Stimulated activated effector memory CD8-positive, alpha-beta T cell treated with anti-CD3 and anti-CD28 coated beads, Interleukin-12 subunit alpha, Interleukin-12 subunit beta, amount 100 ng/mL, for 72 hours (primary cell): ENCODE results near the gene KLRC4.

Source experiments
- ATAC-seq: fragments of 150-1000 bp; cut with Tn5 transposase; 2 replicates; pipeline ENCODE4 v1.10.0; 2021
- DNase-seq, 2 donors: peaks; one replicate each; pipeline ENCODE4 v3.0.0; 2021 to 2022; ENCODE audit warnings: low spot score in 2 of 2
- H3K27ac Mint-ChIP-seq: one replicate; pipeline ENCODE4 v1.8.0; 2022; ENCODE audit warnings: mild to moderate bottlenecking, mixed read lengths
- H3K36me3 Mint-ChIP-seq: one replicate; pipeline ENCODE4 v1.8.0; 2022; ENCODE audit warnings: mild to moderate bottlenecking, mixed read lengths
- H3K4me1 Mint-ChIP-seq: one replicate; pipeline ENCODE4 v1.8.0; 2022; ENCODE audit warnings: mixed read lengths
- H3K4me3 Mint-ChIP-seq: one replicate; pipeline ENCODE4 v1.8.0; 2022; ENCODE audit warnings: mild to moderate bottlenecking, mixed read lengths
- H3K9me3 Mint-ChIP-seq: one replicate; pipeline ENCODE4 v1.8.0; 2022; ENCODE audit warnings: mixed read lengths

The KLRC4 gene

DNA sequence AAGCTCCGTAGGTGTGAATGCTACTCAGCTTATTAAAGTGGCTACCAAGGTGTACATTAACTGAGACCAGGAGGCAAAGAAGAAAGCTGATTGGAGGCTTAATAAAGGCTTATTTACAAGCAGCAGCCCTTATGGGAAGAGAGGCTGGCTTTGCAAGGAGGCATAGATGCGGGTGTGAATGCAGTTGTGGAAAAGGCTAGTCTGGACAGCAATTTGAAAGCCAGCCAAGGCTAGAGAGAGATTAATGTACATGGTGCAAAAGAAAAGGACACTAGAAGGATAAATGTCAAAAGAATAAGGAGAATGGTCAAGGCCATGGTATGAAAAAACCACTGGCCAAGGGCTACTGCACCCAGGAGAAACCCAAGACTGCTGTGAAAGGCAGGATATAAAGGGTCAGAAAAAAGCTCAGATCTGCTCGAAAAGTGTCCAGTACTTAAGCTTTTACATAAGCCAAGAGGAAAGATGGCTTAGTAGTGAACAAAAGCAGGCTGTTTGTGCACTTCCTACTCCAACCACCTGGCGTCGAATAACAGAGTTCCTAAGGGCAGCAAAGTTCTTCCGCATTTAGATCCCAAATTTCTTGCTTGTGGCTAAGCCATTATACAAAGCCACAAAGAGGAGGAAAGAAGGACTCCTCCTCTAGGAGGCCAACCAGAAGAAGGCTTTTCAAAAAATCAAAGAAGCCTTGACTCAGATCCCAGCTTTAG is 43.7 kb downstream of the KLRC4 start:
- Mint-ChIP-seq H3K4me3 (no peak overlapping the region), H3K36me3 (peaks cover 50% of the 10 kb centered on the region), H3K4me1 (peaks cover 40% of the 10 kb centered on the region), H3K27ac (no peak overlapping the region), H3K9me3 (peaks cover 3% of the 10 kb centered on the region)
- ATAC-seq (no peak), DNase-seq (no peak)

DNA sequence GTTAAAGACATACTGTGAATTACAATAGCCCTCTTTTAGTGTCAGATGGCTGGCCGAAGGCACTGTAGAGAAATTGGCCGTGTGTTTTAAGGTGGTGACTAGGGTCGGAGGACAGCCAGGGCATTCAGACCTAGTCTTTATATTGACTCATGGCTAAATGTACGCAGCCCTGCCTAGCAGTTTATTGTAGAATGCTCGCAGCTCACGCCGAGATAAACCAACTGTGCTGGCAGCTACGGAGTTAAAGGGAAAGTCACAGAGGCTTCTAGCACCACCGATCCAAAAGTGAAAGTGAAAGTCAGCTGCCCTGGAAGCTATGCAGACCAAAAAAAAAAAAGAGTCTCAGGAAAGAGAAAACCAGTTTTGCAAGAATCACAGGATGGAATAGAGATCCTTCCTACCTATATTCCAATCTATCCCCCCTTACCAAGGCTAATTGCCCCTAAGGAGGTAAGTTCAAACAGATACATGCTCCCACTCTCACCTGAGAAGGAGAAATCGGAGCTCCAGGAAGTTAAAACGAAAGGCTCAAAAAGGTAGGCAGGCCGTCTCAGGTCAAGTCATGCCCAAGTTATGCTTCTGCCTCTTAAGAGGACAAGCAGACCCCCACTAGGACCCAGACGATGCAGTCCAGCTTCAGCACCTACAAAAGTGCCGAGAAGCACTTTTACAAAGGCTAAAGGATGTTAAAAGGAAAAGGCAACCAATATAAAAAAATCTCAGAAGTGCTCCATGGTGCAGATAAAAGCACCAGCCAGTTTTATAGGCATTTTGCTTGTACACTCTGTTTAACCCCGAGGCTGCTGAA is 44.5 kb downstream of the KLRC4 start:
- peak in 1 of 2 donors; percentile 75 for DNase-seq
- H3K4me3 Mint-ChIP-seq, result no peak overlapping the region
- peaks cover 37% of the 10 kb centered on the region for H3K4me1 Mint-ChIP-seq
- ATAC-seq, result peak; percentile 74
- peaks cover 46% of the 10 kb centered on the region for H3K36me3 Mint-ChIP-seq
- H3K27ac Mint-ChIP-seq, result no peak overlapping the region
- H3K9me3 Mint-ChIP-seq, result peaks cover 3% of the 10 kb centered on the region

DNA sequence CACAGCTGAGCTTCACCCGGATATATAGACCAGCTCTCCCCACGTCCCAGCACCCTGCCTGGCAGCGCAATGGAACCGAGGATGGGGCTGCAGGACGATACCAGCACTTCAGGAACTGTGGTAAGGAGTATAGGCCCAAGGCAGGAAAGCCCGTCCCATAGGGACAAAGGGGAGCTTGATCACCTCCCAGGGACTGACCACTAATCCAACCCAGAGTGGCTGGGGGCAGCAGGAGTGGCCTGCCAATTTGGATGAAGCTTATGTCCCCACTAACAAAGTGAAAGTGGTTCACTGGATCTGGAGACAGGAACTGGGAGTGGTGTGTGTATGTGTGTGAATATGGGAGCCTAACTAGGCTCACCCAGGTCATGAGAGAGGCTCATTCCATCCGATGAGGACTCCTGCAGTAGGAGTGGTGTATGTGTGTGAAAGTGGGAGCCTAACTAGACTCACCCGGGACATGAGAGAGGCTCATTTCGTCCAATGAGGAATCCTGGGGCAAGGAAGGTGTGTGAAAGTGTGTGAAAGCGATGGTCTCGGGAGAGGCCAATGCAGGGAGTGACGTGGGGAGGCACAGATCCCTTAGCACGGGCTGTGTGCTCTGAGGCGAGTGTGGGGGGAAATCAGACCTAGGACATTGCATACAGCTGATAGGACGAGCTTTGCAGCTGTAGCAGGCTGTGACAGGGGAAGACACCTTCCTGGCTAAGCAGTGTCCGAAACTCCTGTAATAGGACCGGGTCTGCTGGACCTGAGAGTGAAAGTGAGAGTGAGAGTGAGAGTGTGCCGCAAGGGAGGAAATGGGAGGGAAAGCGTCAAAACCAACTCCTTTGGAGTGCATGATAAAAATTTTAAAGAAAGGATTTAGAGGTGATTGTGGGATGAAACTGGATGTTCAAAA is 45.4 kb downstream of the KLRC4 start:
- Mint-ChIP-seq H3K27ac (no peak overlapping the region), H3K4me1 (peaks cover 31% of the 10 kb centered on the region), H3K9me3 (peaks cover 3% of the 10 kb centered on the region), H3K4me3 (no peak overlapping the region), H3K36me3 (peaks cover 37% of the 10 kb centered on the region)
- peak; percentile 71 for ATAC-seq
- DNase-seq, result peak in 1 of 2 donors; percentile 73

DNA sequence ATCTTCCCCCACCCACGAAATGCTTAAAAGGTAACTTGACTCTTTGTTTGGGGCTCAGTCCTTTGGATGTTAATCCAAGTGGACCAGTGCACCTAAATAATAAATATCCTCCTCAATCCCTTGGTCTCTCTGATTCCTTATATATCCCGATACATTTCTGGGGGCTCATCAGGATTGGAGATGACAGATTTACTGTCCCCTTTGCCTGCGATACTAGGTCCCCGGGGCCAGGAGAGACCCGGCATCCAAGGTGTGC is 46.0 kb downstream of the KLRC4 start:
- H3K27ac Mint-ChIP-seq, result no peak overlapping the region
- peaks cover 26% of the 10 kb centered on the region for H3K4me1 Mint-ChIP-seq
- H3K36me3 Mint-ChIP-seq, result peaks cover 32% of the 10 kb centered on the region

GRCh38 chr12:10362828-10363657 is 46.5 kb downstream of the KLRC4 start:
- peaks cover 20% of the 10 kb centered on the region for H3K4me1 Mint-ChIP-seq
- H3K27ac Mint-ChIP-seq, result no peak overlapping the region
- no peak for ATAC-seq
- peaks cover 1% of the 10 kb centered on the region for H3K9me3 Mint-ChIP-seq
- no peak for DNase-seq
- peaks cover 26% of the 10 kb centered on the region for H3K36me3 Mint-ChIP-seq
- H3K4me3 Mint-ChIP-seq, result no peak overlapping the region

More for the DNA sequence above, 46.0 kb downstream of the KLRC4 start:
- peaks cover 3% of the 10 kb centered on the region for H3K9me3 Mint-ChIP-seq
- no peak overlapping the region for H3K4me3 Mint-ChIP-seq
- ATAC-seq (no peak), DNase-seq (no peak)

GRCh38 chr12:10362325-10362724 is 47.2 kb downstream of the KLRC4 start:
- no peak for ATAC-seq
- no peaks in the 10 kb centered on the region for H3K9me3 Mint-ChIP-seq
- no peak overlapping the region for H3K27ac Mint-ChIP-seq
- H3K36me3 Mint-ChIP-seq, result peaks cover 19% of the 10 kb centered on the region
- no peak overlapping the region for H3K4me3 Mint-ChIP-seq
- no peak for DNase-seq
- peaks cover 14% of the 10 kb centered on the region for H3K4me1 Mint-ChIP-seq

DNA sequence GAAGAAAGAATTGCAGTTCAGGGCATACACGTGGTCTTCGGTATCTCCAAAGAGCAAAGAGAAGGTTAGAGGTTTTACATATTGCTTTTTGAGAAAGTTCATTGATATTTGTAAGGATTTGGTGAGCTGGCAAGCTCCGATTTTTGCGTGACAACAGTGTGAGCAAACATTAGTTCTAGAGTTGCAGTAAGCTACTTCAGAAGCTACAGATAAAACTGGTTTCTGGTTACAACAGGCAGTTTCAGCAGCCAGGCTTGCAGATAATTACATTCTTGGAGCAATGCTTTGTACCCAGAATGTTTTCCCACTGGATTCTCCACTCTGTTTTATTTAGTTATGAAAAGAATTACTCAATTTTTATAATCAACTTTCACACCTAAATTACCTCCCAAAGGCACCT is 47.9 kb downstream of the KLRC4 start:
- H3K27ac Mint-ChIP-seq, result no peak overlapping the region
- H3K36me3 Mint-ChIP-seq, result peaks cover 12% of the 10 kb centered on the region
- H3K4me3 Mint-ChIP-seq, result no peak overlapping the region
- DNase-seq (no peak), ATAC-seq (no peak)
- H3K9me3 Mint-ChIP-seq, result no peaks in the 10 kb centered on the region
- H3K4me1 Mint-ChIP-seq, result peaks cover 14% of the 10 kb centered on the region

- no peak overlapping the region for H3K4me3 Mint-ChIP-seq
- no peak overlapping the region for H3K27ac Mint-ChIP-seq
- DNase-seq (no peak), ATAC-seq (no peak)
- H3K9me3 Mint-ChIP-seq, result no peaks in the 10 kb centered on the region
- peaks cover 11% of the 10 kb centered on the region for H3K36me3 Mint-ChIP-seq
- peaks cover 14% of the 10 kb centered on the region for H3K4me1 Mint-ChIP-seq
Measured at GRCh38 chr12:10361084-10361483, 48.5 kb downstream of the KLRC4 start.

DNA sequence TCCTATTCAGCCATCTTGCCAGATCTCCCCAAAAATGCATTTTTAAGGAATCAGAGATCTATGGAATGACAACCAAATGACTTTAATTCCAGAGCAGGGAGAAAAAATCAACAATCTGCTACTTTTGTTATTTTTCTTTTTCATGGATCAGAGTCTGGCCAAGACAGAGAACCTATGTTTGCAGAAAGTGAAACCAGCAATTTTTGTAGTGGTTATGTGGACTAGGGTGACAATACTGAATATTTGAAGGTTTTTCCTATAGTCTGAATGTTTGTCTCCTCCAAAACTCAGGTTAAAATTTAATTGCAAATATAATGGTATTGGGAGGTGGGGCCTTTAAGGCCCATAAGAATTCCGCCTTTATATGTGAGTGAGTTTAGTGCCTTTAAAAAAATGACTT is 50.6 kb downstream of the KLRC4 start:
- peaks cover 11% of the 10 kb centered on the region for H3K36me3 Mint-ChIP-seq
- H3K9me3 Mint-ChIP-seq, result no peaks in the 10 kb centered on the region
- no peak for DNase-seq
- no peak overlapping the region for H3K27ac Mint-ChIP-seq
- no peak for ATAC-seq
- H3K4me1 Mint-ChIP-seq, result peaks cover 14% of the 10 kb centered on the region
- no peak overlapping the region for H3K4me3 Mint-ChIP-seq

- H3K9me3 Mint-ChIP-seq, result no peaks in the 10 kb centered on the region
- H3K4me1 Mint-ChIP-seq, result peaks cover 14% of the 10 kb centered on the region
- H3K27ac Mint-ChIP-seq, result no peak overlapping the region
- H3K36me3 Mint-ChIP-seq, result peaks cover 11% of the 10 kb centered on the region
- H3K4me3 Mint-ChIP-seq, result no peak overlapping the region
- ATAC-seq (no peak), DNase-seq (no peak)
Measured at GRCh38 chr12:10358131-10358530, 51.4 kb downstream of the KLRC4 start.
